AG04449 (cell line): ENCODE measurements around the gene SV2C.
"Not testable (repeated sequence)": the region's sequence is repeated elsewhere in the genome, so short reads cannot be mapped to it uniquely, and the experiment has no call there.

Source experiments
- CTCF ChIA-PET: fragments of 350-600 bp; formaldehyde crosslinking; extraction: SDS; loops from one replicate; lab custom pipeline; 2021; ENCODE audit warnings: antibody characterized with exemption; lab: Yijun Ruan, JAX
- POLR2A ChIA-PET: fragments of 400-600, 350-600 bp; formaldehyde crosslinking; extraction: SDS; loops from one replicate; lab custom pipeline; 2020; ENCODE audit warnings: antibody characterized with exemption, inconsistent platforms; lab: Yijun Ruan, JAX
- DNase-seq: peaks from one replicate; pipeline ENCODE4 v3.0.0-alpha.2; 2010; ENCODE audit warnings: low read depth, low spot score
- H3K4me3 ChIP-seq: 2 replicates; pipeline ENCODE4 v1.5.1; 2011; ENCODE audit warnings: low read depth, mild to moderate bottlenecking, control low read depth, low read length
- TF ChIP-seq, protein P1 (sequence below): IDR thresholded peaks from one replicate; pipeline ENCODE4 v1.5.1; 2011; ENCODE audit warnings: mild to moderate bottlenecking, moderate library complexity, low read length, control low read depth, inconsistent platforms; ENCODE audit not compliant: insufficient read depth; ENCODE audit errors: missing control alignments

Gene SV2C, protein sequence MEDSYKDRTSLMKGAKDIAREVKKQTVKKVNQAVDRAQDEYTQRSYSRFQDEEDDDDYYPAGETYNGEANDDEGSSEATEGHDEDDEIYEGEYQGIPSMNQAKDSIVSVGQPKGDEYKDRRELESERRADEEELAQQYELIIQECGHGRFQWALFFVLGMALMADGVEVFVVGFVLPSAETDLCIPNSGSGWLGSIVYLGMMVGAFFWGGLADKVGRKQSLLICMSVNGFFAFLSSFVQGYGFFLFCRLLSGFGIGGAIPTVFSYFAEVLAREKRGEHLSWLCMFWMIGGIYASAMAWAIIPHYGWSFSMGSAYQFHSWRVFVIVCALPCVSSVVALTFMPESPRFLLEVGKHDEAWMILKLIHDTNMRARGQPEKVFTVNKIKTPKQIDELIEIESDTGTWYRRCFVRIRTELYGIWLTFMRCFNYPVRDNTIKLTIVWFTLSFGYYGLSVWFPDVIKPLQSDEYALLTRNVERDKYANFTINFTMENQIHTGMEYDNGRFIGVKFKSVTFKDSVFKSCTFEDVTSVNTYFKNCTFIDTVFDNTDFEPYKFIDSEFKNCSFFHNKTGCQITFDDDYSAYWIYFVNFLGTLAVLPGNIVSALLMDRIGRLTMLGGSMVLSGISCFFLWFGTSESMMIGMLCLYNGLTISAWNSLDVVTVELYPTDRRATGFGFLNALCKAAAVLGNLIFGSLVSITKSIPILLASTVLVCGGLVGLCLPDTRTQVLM

DNA sequence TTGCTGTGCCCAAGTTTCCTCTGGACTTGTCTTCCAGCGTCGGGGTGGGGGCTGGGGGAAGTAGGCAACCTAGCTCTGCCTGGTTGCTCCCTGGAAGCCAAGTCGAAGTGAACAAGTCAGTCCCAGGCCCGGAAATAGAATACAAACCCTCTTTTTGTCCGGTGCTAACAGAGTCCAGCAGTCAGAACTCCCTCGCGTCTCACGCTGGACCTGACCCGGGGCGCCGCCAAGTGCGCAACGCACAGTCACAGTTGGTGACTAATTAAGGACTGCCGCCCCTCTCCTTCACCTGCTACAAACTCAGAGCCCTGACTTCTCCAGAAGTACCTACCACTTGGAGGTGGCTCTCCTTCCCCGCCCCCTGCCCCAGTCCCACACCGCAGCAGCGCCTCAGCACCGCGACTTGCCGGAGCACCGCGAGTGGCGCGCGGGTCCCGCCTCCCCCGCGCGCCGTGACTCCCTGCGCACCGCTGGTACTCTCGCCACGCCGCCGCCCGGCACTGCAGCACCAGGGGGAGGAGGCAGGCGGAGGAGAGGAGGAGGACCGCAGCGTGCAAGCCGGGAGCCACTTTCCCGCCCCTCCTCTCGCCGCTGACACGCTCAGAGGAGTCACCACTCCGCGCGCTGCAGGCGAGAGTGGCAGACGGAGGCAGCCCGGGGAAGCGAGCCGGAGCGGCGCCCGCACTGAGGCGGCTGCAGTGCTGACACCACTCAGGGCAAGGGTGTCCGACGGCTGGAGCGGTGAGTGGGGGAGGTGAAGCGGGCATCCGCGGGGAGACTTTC, at the start of gene SV2C:
SV2C (plus strand) TSS at position 612 of the 783 bp plus-strand sequence. CDS start 48,368 bp downstream, outside the sequence.
- ChIA-PET CTCF (no interaction called here), POLR2A (no interaction called here)
- TF ChIP-seq, protein P1, sequence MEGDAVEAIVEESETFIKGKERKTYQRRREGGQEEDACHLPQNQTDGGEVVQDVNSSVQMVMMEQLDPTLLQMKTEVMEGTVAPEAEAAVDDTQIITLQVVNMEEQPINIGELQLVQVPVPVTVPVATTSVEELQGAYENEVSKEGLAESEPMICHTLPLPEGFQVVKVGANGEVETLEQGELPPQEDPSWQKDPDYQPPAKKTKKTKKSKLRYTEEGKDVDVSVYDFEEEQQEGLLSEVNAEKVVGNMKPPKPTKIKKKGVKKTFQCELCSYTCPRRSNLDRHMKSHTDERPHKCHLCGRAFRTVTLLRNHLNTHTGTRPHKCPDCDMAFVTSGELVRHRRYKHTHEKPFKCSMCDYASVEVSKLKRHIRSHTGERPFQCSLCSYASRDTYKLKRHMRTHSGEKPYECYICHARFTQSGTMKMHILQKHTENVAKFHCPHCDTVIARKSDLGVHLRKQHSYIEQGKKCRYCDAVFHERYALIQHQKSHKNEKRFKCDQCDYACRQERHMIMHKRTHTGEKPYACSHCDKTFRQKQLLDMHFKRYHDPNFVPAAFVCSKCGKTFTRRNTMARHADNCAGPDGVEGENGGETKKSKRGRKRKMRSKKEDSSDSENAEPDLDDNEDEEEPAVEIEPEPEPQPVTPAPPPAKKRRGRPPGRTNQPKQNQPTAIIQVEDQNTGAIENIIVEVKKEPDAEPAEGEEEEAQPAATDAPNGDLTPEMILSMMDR = no peak
- no peak within 1 kb of the TSS; the same call in 1 of the 2 replicates for H3K4me3 ChIP-seq
- DNase-seq = no peak

DNA sequence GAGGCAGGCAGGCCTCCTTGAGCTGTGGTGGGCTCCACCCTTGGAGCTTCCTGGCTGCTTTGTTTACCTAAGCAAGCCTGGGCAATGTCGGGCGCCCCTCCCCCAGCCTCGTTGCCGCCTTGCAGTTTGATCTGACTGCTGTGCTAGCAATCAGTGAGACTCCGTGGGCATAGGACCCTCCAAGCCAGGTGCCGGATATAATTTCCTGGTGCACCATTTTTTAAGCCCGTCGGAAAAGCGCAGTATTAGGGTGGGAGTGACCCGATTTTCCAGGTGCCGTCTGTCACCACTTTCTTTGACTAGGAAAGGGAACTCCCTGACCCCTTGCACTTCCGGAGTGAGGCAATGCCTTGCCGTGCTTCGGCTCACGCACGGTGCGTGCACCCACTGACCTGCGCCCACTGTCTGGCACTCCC, 45.4 kb upstream of the SV2C start:
- DNase-seq, H3K4me3 ChIP-seq, CTCF ChIA-PET, POLR2A ChIA-PET: not testable (repeated sequence)

DNA sequence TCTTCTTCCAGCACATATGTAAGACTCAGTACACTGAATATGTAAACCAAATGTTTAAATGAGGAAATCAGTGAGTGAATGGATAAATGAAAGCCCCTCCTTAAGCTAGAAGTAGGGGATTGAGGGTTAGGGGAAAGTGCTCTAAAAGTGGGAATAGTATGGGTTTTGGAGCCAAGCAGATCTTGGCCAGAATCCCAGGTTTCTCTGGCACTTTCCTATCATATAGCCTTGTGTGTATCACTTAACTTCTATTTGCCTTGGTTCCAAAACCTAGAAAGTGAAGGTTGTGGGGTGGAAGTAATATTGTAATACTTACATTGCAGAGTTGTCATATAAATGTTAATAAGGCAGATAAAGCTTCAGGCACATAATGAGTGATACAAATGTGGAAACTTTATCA, 45.0 kb upstream of the SV2C start:
- CTCF ChIA-PET = no interaction called here
- H3K4me3 ChIP-seq = no peak overlapping the region
- TF ChIP-seq, protein P1 = no peak
- DNase-seq = no peak
- POLR2A ChIA-PET = no interaction called here

DNA sequence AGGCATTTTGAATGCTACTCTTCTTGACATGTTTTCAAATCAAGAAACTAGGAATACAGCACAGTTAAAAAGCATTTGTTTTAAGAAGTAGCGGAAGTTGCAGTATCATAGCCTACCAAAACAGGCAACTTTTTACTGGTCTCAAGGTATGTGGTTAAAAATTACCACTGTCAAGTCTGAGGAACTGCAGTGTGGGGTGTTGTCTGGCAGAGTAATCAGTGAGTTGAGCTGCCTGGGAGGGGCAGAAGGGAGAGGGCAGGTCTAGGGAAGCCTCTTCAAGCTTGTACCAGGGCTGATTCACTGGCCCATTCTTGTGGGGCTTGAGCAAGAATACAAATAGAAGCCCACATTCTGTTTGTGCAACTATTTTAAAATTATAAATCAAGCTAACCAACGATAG, 42.4 kb upstream of the SV2C start:
- CTCF ChIA-PET = no interaction called here
- H3K4me3 ChIP-seq = no peak overlapping the region
- no peak for DNase-seq
- POLR2A ChIA-PET = no interaction called here
- TF ChIP-seq, protein P1 = no peak

DNA sequence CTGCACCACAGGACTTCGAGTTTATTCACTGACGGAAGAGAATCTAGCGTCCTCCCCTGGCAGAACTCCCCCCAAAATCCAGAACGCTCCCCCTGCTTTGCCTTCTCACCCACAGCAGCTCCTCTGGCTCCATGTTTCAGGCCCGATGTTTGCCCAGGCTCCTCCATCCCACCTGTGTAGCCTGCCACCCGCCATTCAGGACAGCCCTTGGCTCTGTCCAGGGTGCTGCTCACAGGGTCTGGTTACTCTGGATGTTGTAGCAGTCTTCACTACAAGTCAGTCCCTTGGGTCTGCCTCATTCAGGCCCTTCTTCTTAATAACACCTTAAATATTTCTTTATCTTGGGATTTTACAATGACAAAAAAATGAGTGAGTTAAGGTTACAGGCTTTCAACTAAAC, 41.3 kb upstream of the SV2C start:
- TF ChIP-seq, protein P1 = no peak
- no peak overlapping the region for H3K4me3 ChIP-seq
- ChIA-PET POLR2A (no interaction called here), CTCF (no interaction called here)
- DNase-seq = no peak

DNA sequence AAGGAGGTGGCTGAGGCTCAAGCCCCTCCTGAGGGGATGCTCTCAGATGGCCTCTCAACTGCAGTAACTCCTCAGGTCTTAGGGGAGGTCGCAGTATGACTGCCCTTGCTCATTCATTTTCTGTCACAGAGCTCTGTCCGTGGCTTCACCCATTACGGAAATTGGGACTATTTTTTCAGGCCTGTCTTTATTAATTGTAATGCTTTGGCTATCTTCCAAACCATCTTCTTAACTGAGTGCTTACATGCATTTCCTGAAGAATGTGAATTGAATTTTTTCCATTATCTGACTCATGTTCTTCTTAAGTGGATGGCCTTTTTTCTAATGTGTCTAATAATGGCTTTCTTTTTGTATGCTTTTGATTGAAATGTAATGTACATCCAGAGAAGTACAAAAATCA, 36.4 kb upstream of the SV2C start:
- ChIA-PET POLR2A (no interaction called here), CTCF (no interaction called here)
- no peak overlapping the region for H3K4me3 ChIP-seq
- TF ChIP-seq, protein P1 = no peak
- DNase-seq = no peak
